Vagina (tissue), 2 donors: Measurements from ENCODE around the gene FAM107B. TPM values are rescaled to one million over a fixed set of nuclear protein-coding genes. Genes with fewer than 3 reads are reported as not detected.

Experiments used
- DNase-seq, 2 donors: peaks; one replicate each; pipeline ENCODE4 v3.0.0-alpha.2; 2017; ENCODE audit errors: extremely low spot score in 2 of 2
- H3K27ac ChIP-seq: fragments of 200-600 bp; sonication (generic); one replicate; pipeline ENCODE4 v1.5.1; 2019
- H3K27me3 ChIP-seq: fragments of 200-600 bp; sonication (generic); one replicate; pipeline ENCODE4 v1.5.1; 2019
- H3K36me3 ChIP-seq, 2 donors: fragments of 200-600 bp; sonication (generic); one replicate each; pipeline ENCODE4 v1.5.1; 2017 to 2019
- H3K4me1 ChIP-seq: fragments of 200-600 bp; sonication (generic); one replicate; pipeline ENCODE4 v1.5.1; 2019
- H3K4me3 ChIP-seq, 2 donors: fragments of 200-600 bp; sonication (generic); 1 replicate in 1 of 2; 2 replicates in 1 of 2; pipeline ENCODE4 v1.5.1; 2016 to 2019
- H3K9me3 ChIP-seq: fragments of 200-600 bp; sonication (generic); one replicate; pipeline ENCODE4 v1.5.1; 2019
- POLR2A ChIP-seq, 2 donors: fragments of 450-650 bp; IDR thresholded peaks; one replicate each; pipeline ENCODE4 v1.6.1; 2017; ENCODE audit warnings: antibody characterized with exemption in 2 of 2, mild to moderate bottlenecking in 2 of 2, moderate library complexity in 2 of 2
- POLR2AphosphoS5 ChIP-seq, 2 donors: sonication (generic); formaldehyde crosslinking; IDR thresholded peaks; one replicate each; pipeline ENCODE4 v1.9.0; 2017; ENCODE audit warnings: antibody characterized with exemption in 2 of 2, mild to moderate bottlenecking in 2 of 2, low read depth in 1 of 2; ENCODE audit not compliant: insufficient read depth in 1 of 2
- intact Hi-C: fragments of 100-400 bp; cut with DNase I; formaldehyde crosslinking; loops from one replicate; pipeline ENCODE4 v1.15.1; 2023
- total RNA-seq: library from RNA; depleted of rRNA; stranded (reverse); fragments of >200 nt; gene quantifications from one replicate; pipeline ENCODE4 v1.2.3, GENCODE V29; 2016
- TF ChIP-seq, protein P1 (sequence below), 3 experiments: fragments of 450-650 bp in 2 of 3; fragments of 200-600 bp in 1 of 3; sonication (generic) in 1 of 3; IDR thresholded peaks; one replicate each; pipeline ENCODE4 v1.5.1; 2017 to 2019; ENCODE audit warnings: antibody characterized with exemption in 3 of 3, mild to moderate bottlenecking in 2 of 3, moderate library complexity in 2 of 3

The FAM107B gene
- total RNA-seq, 1 donor from 2014 or later, result 33.4 TPM

DNA sequence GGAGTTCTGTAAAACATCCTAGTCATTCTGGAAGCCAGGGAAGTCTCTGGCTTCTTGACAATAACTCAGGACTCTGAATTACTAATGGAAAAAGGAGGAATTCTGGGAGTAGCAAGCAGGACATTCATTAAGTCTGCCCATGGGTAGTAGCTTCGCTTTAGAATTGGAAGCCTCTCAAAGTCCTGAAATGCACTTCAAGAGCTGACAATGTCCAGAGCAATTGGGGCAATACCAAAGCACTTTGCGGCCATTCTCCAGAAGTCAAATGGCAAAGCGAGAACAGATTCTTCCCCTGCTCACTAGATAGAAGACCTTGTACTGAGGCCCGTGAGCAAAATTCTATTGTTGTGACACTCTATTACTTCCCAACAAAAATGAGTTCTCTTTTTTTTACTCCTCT is 293.7 kb downstream of the FAM107B start:
- intact Hi-C loops, result no loop called here

DNA sequence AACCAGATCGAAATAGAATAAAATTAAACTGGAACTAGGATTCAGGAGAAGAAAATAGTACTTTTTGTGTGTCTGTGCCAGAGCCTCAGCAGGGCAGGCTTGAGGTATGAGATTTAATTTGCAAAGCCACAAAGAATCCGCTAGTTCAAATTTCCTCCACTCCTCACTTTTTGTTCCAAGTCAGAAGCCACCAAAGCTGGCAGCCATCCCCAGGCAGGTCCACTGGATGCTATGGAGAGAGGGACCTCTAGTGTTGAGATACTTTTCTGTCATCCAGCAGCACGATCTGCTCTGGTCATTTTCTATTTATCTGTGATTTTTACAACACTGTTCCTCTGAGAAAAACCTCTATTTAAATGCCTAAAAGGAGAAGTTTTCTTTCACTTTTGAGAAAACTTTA is 296.1 kb downstream of the FAM107B start:
- DNase-seq, result no peak
- Histone ChIP-seq H3K4me1 (no peaks in the 10 kb centered on the region), H3K9me3 (no peaks in the 10 kb centered on the region), H3K27ac (no peak overlapping the region), H3K27me3 (no peaks in the 10 kb centered on the region), H3K4me3 (no peak overlapping the region), H3K36me3 (no peaks in the 10 kb centered on the region)
- intact Hi-C loops, result no loop called here
- TF ChIP-seq, protein P1, sequence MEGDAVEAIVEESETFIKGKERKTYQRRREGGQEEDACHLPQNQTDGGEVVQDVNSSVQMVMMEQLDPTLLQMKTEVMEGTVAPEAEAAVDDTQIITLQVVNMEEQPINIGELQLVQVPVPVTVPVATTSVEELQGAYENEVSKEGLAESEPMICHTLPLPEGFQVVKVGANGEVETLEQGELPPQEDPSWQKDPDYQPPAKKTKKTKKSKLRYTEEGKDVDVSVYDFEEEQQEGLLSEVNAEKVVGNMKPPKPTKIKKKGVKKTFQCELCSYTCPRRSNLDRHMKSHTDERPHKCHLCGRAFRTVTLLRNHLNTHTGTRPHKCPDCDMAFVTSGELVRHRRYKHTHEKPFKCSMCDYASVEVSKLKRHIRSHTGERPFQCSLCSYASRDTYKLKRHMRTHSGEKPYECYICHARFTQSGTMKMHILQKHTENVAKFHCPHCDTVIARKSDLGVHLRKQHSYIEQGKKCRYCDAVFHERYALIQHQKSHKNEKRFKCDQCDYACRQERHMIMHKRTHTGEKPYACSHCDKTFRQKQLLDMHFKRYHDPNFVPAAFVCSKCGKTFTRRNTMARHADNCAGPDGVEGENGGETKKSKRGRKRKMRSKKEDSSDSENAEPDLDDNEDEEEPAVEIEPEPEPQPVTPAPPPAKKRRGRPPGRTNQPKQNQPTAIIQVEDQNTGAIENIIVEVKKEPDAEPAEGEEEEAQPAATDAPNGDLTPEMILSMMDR (IDR thresholded peaks at IDR 0.05), result peak in 1 of 3 experiments; percentile 18
- TF ChIP-seq POLR2AphosphoS5 (IDR thresholded peaks at IDR 0.05; ENCODE audit: insufficient read depth in 1 of 2, low read depth in 1 of 2), result no peak

More for the DNA sequence above, 293.7 kb downstream of the FAM107B start:
- Histone ChIP-seq H3K9me3 (no peaks in the 10 kb centered on the region), H3K4me1 (no peaks in the 10 kb centered on the region), H3K27ac (no peak overlapping the region), H3K4me3 (no peak overlapping the region), H3K27me3 (no peaks in the 10 kb centered on the region), H3K36me3 (no peaks in the 10 kb centered on the region)
- TF ChIP-seq, protein P1 (IDR thresholded peaks at IDR 0.05), result no peak
- TF ChIP-seq POLR2AphosphoS5 (IDR thresholded peaks at IDR 0.05; ENCODE audit: insufficient read depth in 1 of 2, low read depth in 1 of 2) (no peak), POLR2A (IDR thresholded peaks at IDR 0.05) (no peak)
- peak in 1 of 2 donors; percentile 44 for DNase-seq

DNA sequence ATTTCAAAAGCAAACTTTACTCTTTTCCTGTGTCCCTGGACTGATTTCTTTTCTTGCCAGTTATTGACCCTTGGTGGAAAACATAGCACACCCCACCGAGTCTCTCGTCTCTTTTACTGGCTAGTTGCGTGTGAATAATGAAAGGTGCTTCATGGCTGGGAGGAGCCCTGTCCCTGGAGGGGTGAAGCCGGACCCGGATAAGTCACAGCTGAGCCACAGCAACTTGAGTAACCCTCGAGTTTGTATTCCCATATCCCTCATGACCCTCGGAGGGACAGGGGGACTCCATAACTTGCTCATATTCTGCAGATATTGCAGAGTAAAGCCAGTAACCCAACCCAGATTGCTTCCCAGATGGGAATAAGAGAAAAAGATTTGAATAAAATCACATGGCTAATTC is 296.5 kb downstream of the FAM107B start:
- Histone ChIP-seq H3K27ac (no peak overlapping the region), H3K9me3 (no peaks in the 10 kb centered on the region), H3K36me3 (no peaks in the 10 kb centered on the region), H3K27me3 (no peaks in the 10 kb centered on the region), H3K4me1 (no peaks in the 10 kb centered on the region), H3K4me3 (no peak overlapping the region)
- intact Hi-C loops, result no loop called here
- TF ChIP-seq, protein P1 (IDR thresholded peaks at IDR 0.05), result no peak
- TF ChIP-seq POLR2AphosphoS5 (IDR thresholded peaks at IDR 0.05; ENCODE audit: insufficient read depth in 1 of 2, low read depth in 1 of 2), result no peak
- TF ChIP-seq POLR2A (IDR thresholded peaks at IDR 0.05), result no peak
- DNase-seq, result no peak

DNA sequence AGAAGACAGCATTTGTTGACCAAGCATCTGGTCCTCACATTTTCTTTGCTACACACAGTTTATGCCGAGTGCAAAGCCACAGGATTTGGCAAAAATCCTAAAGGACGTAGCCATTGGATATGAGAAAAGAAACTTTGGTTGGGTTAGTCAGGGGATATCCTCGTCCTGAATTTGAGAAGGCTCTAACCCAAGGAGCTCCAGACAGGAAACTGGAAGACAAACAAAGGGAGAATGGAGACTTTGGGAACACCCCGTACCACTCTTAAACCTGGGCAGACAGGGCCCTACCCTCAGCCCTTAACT is 297.3 kb downstream of the FAM107B start:
- H3K36me3 ChIP-seq, result no peaks in the 10 kb centered on the region
- H3K27me3 ChIP-seq, result no peaks in the 10 kb centered on the region
- H3K9me3 ChIP-seq, result no peaks in the 10 kb centered on the region
- H3K27ac ChIP-seq, result no peak overlapping the region
- no peaks in the 10 kb centered on the region for H3K4me1 ChIP-seq
- no peak for DNase-seq
- intact Hi-C loops, result no loop called here
- H3K4me3 ChIP-seq, result no peak overlapping the region
- no peak for TF ChIP-seq POLR2A (IDR thresholded peaks at IDR 0.05)
- no peak for TF ChIP-seq POLR2AphosphoS5 (IDR thresholded peaks at IDR 0.05; ENCODE audit: insufficient read depth in 1 of 2, low read depth in 1 of 2)
- TF ChIP-seq, protein P1 (IDR thresholded peaks at IDR 0.05), result no peak

DNA sequence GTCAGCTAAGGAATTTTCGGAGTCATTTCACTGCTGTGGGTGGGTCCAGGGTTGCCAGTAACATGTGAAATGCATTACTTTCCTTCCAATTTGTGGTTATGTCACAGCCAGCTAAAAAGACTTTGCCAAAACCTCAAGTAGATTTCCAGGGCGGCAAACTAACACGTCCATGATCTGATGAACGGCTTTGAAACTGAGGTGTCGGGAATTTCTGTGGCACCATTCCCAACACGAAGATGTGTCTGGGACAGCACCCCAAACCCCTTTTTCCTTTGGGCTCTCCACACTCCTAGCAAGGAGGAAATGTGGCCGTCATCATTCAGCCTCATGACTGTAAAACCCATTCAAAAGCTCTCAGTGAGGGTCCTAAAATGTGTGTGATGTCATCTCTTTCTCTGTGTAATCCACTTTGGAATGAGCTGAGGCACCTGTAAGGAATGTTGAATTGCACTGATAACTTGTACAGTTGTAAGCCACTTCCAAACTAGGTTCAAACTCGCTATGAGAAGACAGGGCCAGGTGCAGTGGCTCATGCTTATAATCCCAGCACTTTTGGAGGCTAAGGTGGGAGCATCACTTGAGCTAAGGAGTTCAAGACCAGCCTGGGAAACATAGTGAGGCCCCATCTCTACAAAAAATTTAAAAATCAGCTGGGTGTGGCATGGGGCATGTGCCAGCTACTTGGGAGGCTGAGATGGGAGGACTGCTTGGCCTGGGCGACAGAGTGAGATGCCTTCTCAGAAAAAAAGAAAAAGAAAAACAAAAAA is 297.9 kb downstream of the FAM107B start:
- Histone ChIP-seq H3K27ac (no peak overlapping the region), H3K36me3 (no peaks in the 10 kb centered on the region), H3K4me3 (no peak overlapping the region), H3K9me3 (no peaks in the 10 kb centered on the region), H3K27me3 (no peaks in the 10 kb centered on the region), H3K4me1 (no peaks in the 10 kb centered on the region)
- TF ChIP-seq POLR2A (IDR thresholded peaks at IDR 0.05) (no peak), POLR2AphosphoS5 (IDR thresholded peaks at IDR 0.05; ENCODE audit: insufficient read depth in 1 of 2, low read depth in 1 of 2) (no peak)
- TF ChIP-seq, protein P1 (IDR thresholded peaks at IDR 0.05), result no peak
- no peak for DNase-seq
- intact Hi-C loops, result no loop called here
